GM21390 (cell line): Measurements from ENCODE around the gene NFIX.

Experiments
- ATAC-seq: cut with Tn5 transposase; IDR thresholded peaks from one replicate; pipeline ENCODE4 v1.9.1; 2021; ENCODE audit not compliant: unreplicated experiment

NFIX gene

GRCh38 chr19:13018035-13018914, 23.0 kb downstream of the NFIX start:
- ATAC-seq = no peak

DNA sequence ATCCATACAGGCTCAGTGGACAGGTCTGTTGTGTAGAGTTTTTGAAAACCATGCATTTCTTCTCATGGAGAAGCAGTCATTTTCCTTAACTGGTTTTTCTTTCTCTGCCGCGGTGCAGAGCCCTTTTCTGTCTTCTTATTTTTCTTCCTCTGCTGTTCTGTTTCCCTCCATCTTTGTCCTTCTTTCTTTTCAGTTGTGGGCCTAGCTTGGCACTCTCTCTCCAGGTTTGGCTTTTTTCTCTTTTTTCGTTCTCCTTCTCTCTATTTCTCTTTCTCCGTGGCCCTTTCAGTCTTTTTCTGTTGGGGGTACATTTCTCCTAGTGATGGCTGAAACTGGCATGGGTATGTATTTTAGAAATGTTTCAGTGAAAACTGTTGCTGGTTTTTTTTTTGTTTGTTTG, 24.1 kb downstream of the NFIX start:
- ATAC-seq = no peak

DNA sequence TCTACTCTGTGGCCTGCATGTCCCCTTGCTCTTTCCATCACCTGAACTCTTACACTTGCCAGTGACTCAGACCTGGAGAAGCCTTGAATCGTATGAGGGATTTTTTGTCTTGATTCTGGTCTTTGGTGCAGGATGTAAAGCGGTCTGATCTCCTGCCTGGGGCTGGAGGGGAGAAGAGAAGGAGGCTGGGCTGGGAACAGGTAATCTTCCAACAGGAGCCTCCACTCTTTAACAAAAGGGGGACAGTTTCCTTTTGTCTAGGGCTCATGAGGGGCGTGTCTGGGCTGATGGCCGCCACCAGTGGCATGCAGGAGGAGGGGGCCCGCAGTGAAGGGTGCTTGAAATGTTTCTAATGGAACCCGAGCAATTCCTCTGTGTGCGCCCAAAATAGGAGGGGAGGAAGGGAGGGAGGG, 24.7 kb downstream of the NFIX start:
- no peak for ATAC-seq

DNA sequence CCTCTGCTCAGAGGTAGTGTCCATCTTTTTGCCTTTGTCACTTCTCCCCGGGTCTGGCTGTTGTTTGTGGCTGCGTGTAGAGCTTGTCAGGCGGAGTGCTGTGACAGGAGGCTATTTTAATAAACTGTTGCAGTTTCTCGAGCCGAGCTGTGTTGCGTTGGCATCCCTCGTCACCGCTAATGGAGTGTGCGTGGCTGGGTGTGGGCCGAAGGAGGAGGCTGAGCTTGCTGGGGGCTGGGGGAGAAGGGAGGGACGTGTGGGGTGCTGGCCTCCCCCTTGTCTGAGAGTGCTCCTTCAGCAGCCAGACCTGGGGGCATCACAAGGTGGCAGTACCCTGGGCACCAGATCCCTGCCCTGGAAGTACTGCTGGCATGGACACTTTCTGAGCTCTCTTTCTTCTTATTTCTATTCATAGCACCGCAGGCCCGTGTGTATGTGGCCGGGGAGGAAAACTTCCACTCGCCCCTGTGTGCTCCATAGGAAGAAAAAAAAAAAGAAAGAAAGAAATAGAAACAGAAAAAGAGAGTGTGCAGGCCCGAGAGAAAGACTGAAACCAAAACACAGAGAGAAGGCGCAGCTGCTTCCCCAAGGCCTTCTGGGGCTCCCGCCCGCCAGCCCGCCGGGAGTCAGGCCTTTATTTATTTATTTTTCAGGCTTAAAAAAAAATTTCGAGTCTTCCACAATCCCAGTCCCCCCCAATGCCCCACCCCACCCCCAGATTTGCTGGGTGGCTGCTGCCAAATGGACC, 27.0 kb downstream of the NFIX start:
- ATAC-seq = no peak

GRCh38 chr19:13022859-13023636, 27.8 kb downstream of the NFIX start:
- no peak for ATAC-seq

- ATAC-seq = no peak
Observed at GRCh38 chr19:13023656-13024055, 28.4 kb downstream of the NFIX start.

GRCh38 chr19:13024126-13024950, 29.1 kb downstream of the NFIX start:
- ATAC-seq = no peak

DNA sequence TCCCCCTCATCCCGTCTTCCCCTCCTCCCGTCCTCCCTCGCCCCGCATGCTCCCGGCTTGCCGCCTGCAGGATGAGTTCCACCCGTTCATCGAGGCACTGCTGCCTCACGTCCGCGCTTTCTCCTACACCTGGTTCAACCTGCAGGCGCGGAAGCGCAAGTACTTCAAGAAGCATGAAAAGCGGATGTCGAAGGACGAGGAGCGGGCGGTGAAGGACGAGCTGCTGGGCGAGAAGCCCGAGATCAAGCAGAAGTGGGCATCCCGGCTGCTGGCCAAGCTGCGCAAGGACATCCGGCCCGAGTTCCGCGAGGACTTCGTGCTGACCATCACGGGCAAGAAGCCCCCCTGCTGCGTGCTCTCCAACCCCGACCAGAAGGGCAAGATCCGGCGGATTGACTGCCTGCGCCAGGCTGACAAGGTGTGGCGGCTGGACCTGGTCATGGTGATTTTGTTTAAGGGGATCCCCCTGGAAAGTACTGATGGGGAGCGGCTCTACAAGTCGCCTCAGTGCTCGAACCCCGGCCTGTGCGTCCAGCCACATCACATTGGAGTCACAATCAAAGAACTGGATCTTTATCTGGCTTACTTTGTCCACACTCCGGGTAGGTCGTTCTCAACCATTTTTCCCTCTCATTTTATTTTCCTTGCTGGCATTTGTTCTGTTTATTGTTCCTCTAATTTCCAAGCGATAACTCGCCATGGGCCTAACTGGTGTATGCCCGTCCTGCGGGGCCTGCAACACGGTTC, 29.8 kb downstream of the NFIX start:
- ATAC-seq = no peak

- no peak for ATAC-seq
Observed at GRCh38 chr19:13025819-13026456, 30.7 kb downstream of the NFIX start.

GRCh38 chr19:13026462-13027370, 31.4 kb downstream of the NFIX start:
- no peak for ATAC-seq

DNA sequence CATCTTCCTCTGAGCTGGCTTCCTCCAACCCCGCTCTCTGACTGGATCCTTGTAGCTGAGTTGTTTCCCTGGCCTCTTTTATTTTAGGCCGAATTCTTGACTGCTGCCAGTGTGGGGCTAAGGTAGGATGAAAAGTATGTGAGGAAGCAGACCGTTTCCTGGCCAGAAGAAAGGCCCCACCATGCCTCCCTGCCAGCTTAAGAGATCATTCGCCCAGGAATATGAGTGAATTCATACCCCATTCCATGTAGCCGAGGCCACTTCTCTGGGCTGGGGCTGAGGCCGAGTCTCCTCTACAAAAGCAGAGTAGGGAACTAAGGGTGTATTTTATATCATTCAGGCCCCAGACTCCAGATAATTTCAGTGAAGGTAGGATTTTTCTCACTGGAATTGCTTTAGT, 32.3 kb downstream of the NFIX start:
- no peak for ATAC-seq

GRCh38 chr19:13028027-13028426, 32.8 kb downstream of the NFIX start:
- ATAC-seq = no peak

DNA sequence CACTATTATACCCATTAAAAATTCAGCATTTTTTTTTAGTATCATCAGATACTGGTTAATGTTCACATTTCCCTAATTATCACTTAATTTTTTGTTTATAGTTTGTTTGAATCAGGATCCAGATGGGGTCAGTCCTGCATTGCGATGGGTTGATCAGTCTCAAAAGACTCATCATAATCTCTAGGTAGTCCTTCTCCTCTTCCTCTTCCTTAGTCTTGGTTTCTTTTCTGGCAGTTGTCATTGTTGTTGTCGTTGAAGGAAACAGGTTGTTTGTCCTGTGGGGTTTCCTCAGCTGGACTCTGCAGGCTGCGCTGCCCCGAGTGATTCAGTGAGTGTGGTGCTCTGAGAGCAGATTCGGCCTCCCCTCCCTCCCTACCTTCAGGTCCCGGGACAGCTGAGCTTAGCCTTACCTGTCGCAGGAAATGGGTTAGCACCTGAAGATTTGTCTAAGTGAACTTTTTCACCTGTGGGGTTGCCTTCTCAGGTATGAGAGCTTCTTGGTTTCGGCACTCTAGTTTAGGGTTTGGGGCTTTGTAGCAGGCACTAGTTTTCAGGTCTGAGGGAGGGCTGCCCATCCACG, 34.1 kb downstream of the NFIX start:
- no peak for ATAC-seq

DNA sequence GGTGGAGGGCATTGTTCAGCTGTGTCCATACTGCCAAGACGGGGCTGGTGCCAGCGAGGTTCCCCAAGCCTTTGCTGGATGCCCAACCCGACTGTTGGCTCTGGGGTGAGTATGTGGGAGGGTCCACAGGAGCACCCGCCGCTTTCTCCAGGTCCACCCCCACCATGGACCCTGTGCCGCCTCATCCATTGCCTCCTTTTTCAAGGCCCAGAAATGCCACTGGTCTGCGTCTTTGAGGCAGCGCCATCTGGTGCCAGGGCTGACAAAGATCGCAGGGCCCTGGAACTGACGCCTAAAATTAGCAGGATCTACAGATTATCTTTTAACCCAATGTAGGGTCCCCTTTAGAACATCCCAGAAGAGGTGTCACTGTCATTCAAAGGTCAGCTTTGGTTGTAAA, 34.6 kb downstream of the NFIX start:
- ATAC-seq = no peak

DNA sequence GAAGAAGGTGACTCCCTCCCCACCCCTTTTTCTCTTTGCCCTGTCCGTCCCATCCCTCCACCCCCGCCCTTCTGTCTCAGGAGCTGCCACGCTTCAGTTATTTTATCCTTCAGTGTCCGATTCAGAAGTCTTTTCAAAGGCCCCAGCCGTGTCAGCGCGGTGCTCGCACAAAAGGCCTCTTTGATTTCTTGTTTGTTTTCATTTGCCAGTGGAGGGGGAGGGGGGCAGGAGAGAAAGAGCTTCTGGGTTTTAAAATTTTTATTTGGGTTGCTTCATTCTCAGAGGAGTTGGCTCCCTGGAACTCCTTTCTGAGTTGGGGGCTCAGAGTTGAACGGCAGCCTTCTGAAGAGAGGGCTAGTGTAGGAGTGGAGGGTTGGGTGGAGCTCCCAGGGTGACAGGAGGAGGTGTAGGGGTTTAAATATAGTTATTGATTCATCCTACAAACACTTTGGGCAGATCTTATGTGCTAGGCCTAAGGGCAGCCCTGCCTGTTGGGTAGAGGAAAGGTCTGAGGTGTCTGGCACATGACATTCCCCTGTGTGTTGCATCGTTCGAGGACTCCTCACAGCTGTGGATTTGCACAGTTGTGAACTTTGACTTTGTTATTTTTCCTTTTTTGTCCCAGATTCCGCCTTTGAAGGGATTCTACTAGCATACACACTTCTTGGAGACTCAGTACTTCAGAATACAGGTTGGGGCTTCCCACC, 36.8 kb downstream of the NFIX start:
- ATAC-seq = no peak

GRCh38 chr19:13032837-13033236, 37.6 kb downstream of the NFIX start:
- ATAC-seq = no peak

GRCh38 chr19:13033244-13033643, 38.0 kb downstream of the NFIX start:
- no peak for ATAC-seq
